Measurements from ENCODE around the gene YWHAB.
"Not testable (repeated sequence)": the region's sequence is repeated elsewhere in the genome, so short reads cannot be mapped to it uniquely, and the experiment has no call there.

The YWHAB gene

DNA sequence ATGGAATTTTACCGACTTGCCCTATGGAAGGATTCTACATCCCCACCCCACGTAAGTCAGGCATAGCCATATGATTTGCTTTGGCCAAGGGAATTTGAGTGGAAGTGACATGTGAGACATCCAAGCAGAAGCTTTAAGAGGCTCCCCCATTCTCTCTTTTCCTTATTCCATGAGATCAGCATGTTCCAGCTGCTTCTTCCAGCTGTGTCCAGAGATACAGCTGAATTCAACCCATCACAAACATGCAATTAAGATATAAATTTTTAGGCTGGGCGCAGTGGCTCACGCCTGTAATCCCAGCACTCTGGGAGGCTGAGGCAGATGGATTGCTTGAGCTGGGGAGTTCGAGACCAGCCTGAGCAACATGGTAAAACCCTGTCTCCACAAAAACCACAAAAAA, 16.0 kb upstream of the YWHAB start:
- no peak for DNase-seq (ENCODE audit: low read depth)

DNA sequence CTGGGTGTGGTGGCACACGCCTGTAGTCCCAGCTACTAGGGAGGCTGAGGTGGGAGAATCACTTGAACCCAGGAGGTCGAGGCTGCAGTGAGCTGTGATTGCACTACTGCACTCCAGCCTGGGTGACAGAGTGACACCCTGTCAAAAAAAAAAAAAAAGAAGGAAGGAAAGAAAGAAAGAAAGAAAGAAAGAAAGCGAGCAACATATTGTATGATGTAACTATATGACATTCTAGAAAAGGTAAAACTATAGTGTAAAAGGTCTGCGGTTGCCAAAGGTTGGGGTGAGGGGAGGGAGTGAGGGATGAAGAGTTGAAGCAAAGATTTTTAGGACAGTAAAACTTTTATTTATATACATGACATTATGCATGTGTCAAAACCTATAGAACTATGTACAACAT, 3.1 kb upstream of the YWHAB start:
- DNase-seq (ENCODE audit: low read depth): not testable (repeated sequence)

DNA sequence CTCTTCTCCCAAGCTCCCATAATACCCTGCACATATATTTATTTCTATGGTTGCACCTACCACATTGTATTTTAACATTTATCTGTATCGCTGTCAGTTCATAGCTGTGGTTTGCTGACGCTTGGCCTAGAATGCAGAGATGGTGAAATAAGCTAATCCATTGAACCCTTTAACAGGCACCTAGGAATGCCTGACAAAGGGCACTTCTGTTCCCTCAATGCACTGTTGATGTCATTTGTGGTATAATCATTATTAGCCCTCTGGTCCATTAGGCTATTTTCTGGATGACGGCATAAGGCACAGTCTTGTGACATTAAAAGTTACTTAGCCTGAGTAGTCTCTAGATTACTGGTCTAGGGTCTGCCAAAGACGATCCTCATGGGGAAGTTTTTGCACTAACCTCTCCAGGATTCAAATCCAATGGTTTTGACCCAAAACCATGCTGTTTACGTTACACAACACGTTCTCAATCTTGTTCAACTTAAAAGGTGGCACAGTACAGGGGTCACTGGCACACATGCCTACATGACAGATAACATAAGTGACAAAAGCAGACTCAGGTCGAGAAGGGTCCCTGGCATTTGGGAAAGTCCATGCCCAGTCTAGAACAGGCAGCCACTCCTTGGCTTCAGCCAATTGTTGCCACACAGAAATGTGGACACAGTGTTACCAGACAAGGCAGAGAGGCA, 2.1 kb upstream of the YWHAB start:
- no peak for DNase-seq (ENCODE audit: low read depth)

DNA sequence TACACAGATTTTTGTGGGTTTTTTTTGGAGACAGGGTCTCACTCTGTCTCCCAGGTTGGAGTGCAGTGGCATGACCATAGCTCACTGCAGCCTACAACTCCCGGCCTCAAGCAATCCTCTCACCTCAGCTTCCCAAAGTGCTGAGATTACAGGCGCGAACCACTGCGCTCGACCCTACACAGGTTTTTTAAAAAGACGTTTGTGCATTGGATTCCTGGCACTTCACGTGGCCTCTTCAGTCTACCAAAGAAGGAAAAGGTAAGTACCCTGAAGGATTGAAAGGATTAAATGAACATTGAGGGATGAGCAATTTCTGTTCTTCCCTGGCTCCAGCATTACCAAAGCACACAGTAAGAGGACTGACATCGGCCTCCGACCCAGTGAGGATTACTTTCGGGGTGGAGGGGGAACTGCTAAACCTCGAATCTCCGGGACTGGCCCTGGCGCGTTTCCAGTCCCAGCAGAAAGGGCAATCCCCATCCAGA, 556 bp upstream of the YWHAB start:
- no peak for DNase-seq (ENCODE audit: low read depth)

DNA sequence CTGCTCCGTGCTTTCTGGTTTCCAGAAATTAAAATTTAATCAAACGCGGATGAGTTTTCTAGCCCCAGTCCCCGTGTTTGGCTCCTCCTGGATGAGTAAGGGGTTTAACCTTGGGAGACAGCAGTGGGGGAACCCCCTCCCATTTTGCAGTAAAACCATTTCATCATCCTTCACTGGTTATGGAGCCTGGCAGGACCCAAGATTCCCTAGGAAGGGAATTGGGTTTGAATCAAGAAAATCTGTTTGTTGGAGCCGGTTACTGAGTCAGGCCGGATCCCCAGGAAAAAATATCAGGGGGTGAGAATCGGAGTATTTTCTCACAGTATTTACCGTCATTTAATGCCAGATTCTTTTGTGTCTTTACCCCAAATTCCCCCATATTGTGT, 754 bp downstream of the YWHAB start:
- DNase-seq (ENCODE audit: low read depth): no peak

DNA sequence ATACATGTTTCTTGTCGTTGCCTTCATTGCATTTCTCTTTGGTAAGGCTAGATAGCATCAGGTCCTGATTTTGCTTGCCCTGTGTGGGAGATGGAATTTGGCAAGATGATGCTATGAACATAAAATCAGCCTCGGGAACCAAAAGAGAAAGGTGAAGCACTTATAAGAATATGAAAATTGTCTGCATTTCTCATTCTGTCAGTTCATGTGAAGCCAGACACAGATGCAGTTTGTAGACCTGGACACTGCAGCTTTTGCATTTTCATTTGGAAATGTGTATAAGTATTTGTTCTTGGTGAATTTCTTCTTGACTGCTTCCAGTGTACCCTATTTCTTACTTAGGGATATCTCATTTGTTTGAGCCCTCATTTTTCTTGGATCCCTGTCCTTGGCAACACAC, 1.3 kb downstream of the YWHAB start:
- DNase-seq (ENCODE audit: low read depth): no peak

DNA sequence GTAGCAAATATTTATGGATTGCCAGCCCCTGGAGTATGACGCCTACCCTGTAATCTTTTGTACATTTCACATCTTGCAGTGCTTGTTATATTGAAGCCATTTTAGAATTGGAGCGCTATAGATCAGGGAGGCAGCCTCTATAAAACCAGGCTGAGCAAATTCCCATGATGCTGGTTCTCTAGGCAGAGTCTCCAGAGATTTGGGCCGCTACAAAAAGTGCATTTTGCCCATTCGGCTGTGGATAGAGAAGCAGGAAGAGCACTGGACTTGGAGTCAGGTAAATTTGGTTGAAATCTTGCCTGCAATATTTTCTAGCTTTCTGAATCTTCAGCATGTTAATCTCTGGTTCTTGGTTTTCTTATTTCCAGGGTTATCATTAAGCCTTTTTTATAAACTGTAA, 2.0 kb downstream of the YWHAB start:
- no peak for DNase-seq (ENCODE audit: low read depth)

DNA sequence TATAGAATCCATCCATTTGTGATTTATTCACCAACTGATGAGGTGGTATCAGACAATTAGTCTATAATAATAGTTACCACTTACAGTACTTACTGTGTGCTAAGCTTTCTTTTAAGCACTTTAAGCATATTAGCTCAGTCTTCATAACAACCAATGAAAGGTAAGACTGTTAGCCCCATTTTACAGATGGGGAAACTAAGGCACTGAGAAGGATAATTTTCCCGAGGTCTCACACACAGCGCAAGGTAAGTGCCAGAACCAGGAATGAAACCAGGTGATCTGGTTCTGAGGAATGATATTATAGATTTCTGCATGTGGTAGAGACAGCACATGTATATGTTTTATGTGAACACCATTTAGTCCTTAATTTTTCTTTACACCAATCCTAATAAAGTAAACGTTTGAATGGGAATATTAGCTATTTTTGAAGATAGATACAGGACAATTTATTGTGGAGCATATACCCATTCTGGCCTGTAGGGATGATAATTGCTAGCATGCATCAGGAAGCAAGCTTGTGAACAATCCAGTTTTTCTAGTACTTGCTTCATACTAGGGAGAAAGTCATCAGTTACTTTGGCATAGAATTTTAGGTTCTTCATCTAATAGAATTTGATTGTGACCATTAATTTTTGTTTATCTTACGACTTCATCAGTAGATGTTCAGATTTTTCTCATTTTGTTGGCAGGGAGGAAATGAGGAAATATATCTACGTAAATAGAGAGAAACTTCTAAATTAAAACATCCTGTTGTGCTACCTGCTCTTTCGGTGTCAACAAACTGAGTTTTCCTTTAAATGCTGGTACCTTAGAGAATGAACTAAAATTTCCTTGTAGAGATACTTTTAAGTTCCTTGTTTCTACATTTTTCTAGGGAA, 3.0 kb downstream of the YWHAB start:
- DNase-seq (ENCODE audit: low read depth): no peak

DNA sequence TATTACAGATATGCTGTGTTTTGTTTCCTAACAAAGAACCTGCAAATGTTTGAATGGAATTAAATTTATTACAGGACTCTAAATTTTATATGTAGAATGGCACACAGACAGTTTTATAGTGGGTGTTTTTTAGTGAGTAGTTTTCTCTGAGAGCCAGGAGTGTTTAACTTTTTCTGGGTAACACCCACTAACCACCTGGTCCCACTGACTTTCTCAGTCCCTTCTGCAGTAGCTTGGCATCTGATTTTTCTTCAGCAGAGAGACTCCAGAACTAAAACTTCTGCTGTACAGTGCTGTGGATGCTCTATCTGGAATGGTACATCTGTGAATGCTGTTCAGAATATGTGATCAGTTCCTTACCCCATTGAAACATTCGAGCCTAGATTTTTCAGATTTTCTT, 6.3 kb downstream of the YWHAB start:
- no peak for DNase-seq (ENCODE audit: low read depth)

DNA sequence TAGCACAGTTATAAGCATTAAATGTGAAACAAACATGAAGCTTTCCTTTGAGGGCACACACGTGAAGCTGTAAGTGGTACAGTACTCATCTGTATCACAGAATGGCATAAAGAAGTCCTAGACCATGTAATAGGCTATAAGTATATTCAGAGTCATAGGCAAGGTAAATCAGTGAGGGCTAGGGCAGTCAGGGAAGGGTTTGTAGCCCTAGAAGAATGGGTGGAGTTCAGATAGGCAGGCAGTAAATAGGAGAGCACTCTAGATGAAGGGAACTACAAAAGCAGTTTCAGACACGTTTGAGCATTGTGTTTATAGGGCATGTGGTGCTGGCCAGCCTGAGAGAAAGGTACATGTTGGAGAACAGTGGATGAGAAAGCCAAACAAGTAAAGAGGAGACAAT, 9.5 kb downstream of the YWHAB start:
- DNase-seq (ENCODE audit: low read depth): no peak

DNA sequence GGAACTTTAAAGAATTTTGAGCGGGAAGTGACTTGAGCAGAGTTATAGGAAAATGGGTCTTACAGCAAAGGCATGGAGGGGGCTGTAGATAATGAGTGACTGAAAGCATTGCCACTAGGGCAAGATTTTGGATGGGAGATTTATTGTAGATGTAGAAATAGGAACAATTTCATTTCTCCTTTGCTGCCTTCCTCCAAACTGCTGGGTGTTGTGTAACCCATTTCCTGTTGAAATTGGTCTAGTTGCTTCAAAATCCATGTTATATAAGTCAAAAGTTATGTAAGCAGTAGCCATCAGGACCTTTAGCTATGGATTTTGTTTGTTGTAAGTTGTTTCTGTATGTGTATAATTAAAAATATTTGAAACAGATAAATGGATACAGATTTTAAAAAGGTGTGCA, 11.1 kb downstream of the YWHAB start:
- no peak for DNase-seq (ENCODE audit: low read depth)

DNA sequence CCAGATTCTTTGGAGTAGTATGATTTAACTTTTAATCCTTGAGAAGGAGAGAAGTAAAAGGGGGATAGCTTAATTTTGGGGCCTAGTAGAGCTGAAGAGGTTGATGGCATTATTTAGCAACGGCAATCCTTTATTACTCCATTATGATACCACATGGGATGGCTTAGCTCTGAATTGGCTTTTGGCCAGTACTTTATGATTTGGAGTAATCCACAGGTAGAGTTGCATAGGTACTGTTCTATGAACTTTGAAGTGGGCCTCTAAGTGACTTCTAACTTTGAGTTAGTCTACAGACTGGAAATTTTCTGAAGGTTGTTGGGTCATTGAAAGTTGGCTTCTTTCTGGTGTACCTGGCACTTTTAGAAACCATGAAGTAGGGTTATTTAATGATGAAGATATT, 11.6 kb downstream of the YWHAB start:
- DNase-seq (ENCODE audit: low read depth): no peak

DNA sequence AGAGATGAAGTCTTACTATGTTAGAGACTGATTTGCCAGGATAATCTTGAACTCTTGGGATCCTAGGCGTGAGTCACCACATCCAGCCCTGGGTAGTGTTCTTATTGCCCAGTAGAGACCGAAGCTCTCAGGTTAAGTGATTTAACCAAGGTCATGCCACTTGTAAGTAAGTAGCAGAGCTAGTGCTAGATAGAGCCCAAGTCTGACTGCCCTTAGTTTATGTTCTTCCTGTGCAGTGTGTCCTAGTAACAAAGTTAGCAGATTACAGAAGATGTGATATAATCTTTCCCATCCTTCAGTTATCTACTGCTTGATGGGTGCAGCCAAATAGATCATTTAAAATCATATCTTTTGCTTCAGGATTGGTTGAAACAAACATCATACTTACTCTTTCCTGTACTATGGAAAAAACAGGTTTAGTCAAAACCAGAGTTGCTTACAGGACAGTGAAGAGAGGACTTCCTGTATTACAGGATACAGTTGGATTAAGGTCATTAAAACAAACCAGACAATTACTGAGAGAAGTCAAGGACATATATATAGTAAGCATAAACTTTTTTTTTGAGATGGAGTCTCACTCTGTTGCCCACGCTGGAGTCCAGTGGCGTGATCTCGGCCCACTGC, 14.8 kb downstream of the YWHAB start:
- DNase-seq (ENCODE audit: low read depth): no peak

DNA sequence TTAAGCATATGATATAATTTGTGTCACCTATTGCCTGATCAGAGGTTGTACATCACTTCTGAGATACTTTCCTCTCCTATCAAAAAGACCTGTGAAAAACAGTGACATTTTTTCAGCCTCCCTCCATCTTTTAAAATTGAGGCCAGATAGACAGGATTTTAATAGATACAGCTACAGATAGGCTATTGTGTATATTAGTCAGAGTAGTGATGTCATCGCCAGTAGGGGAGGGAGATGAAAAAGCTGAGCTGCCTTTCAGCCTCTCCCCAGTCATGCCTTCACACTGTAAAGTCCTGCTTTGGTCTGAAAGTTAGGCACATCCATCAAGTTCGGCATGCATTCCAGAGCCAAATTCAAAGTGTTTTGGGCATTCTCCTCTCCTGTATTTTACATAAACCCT, 16.5 kb downstream of the YWHAB start:
- DNase-seq (ENCODE audit: low read depth): no peak

DNA sequence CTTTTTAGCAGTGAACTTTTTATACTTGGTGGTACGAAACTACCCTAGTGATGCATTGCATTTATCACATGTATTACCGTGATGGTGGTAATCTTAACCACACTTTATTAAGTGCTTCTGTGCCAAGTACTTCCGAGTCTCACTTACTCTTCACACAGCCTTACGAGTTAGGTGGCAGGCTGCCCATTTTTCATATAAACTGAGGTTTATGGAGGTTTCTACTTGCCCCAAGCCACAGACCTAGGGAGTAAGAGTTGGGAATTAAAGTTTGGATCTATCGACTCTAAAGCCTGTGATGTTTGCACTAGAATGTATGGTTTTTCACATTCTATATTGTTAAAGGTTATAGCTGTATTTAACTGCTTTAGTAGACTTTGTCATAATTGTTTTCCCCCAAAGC, 18.9 kb downstream of the YWHAB start:
- no peak for DNase-seq (ENCODE audit: low read depth)

DNA sequence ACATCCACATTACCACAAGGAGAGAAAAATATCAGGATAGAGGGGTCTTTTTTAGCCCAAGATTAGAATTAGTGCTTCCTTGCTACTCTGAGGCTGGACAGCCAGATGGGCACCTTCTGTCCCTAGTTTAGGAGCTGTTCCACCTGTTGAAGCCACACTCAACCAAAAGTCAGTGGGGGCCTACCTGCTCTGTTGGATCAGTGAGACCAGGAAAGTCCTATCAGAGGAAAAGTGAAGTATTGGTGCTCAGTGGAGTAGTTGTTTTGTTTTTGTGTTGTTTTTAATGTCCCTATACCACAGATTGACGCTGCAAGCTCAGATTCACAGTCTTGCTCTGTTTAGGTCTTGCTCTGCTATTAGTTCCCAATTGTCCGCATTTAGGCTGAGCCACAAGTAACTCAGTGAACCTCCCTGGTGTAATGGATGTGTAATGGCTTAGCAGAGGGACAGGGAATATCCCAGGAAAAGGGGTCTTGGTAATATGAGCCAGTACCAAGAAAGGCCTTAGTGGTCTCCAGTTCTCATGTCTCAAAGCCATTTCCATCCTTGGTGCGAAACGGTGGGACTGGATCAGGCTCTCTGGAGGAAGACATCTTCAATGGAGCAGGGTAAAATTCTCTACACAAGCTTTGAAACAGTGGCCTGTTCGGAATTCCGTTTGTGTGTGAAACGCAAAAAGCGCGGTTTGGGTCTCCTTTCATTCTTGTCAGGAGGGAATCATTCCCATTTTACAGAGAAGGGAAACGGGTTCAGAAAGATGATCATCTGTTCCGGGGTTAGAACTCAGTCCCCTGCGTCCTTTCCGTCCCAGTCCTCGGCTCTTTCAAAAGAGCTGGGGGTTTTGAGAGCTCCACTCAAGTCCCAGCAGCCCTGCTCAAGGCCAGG, 23.7 kb downstream of the YWHAB start:
- DNase-seq (ENCODE audit: low read depth): no peak

DNA sequence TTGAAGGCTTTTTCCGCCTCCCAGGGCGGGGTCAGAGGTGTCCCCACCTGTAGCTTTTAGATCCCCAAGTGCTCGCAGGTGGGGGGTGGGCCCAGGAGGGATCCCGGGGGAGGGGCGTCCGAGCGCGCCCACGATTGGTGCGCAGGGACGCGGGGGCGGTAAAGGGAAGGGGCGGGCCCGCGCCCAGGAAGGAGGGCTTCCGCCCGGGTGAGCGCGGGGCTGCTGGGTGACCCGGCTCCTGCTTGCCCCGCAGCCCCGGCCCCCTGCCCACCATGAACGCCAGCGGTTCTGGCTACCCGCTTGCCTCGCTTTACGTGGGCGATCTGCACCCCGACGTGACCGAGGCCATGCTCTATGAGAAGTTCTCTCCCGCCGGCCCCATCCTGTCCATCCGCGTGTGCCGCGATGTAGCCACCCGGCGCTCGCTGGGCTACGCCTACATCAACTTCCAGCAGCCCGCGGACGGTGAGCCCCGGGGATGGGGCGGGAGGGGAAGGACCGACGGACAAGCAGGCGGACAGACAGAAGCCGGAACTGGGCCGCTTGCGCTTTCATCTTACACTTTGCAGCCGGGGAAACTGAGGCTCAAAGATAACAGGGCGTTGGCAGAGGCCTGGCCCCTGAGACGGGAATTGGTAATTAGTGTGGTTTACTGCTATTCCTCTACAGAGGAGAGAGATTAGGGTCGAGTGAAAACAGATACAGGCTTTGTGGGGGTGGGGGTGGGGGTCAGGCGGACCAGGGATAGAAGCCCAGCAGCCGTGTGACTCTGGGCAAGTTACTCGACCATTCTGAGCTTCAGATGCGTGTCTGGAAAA, 24.6 kb downstream of the YWHAB start, which contains the start of gene PABPC1L:
PABPC1L (plus strand) TSS at position 189 of the 818 bp plus-strand sequence; CDS start at position 273, 84 bp downstream.
- DNase-seq (ENCODE audit: low read depth): peak; percentile 66

DNA sequence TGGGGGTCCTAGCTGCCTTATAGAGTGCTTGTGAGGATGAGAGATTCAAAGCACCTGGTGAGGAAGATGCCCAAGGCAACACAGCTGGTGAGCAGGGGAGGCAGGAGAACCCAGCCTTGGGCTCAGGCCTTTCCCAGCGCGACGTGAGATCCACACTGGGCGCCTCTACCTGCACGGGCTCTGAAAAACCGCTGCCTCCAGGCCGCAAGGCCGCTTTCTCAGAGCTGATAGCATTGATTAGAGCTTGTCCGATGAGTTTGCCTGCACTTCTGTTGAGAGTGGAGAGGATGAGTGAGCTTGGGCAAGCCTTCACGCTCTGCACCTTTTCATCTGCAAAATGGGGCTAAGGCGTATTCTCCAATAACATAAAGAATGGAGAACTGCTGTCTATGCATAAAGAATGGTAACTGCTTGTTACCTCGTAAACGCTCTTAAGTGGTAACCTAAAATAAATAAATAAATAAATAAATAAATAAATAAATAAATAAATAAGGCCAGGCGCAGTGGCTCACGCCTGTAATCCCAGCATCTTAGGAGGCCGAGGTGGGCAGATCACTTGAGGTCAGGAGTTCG, 25.3 kb downstream of the YWHAB start:
- DNase-seq (ENCODE audit: low read depth): no peak

DNA sequence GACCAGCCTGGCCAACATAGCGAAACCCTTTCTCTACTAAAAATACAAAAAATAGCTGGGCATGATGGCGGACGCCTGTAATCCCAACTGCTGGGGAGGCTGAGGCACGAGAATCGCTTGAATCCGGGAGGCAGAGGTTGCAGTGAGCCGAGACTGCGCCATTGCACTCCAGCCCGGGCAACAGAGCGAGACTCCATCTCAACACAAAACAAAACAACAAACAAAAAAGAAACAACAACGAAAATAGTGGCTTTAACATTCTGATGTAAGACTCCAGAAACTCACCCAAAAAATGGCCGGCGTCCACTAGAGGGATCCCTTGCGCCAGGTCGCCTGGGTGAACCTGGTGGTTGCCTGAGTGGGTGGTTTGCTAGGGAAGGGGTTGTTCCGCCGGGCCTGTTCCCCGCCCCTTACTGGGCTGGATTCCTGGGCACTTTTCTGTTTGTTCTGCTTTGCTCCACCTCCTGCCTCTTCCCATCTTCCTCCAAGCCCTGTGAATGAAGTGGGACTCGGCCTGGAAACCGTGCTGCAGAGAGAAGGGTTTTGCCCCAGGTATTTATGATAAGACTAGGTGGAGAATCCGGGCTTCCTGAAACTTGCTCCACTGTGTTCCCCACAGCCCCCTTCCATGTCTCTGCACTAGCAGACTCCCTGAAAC, 25.9 kb downstream of the YWHAB start:
- peak; percentile 13 for DNase-seq (ENCODE audit: low read depth)

DNA sequence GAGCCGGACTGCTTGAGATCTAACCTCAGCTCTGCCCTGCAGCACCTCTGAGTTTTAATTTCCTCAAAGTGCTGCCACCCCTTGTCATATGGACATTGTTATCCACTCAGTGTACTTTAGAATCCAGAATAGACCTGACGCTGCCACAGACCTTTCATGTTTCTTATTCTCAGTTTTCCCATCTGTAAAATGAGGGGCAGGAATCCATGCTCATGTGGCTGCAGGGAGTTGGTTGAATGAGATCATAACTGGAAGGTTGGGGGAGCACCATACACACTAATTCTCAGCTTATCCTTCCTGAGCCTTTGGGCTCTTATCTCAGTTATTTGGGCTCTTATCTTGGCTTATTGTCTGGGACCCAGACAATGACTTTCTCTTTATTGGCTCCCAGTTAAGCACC, 26.7 kb downstream of the YWHAB start:
- DNase-seq (ENCODE audit: low read depth): no peak
